ENCODE data around the gene WASF3.
"Not testable (repeated sequence)": the region's sequence is repeated elsewhere in the genome, so short reads cannot be mapped to it uniquely, and the experiment has no call there.

WASF3 gene

GRCh38 chr13:26629260-26629825, 71.9 kb downstream of the WASF3 start:
- FAIRE-seq (no peak), DNase-seq (ENCODE audit: insufficient read length, low spot score) (no peak)
- TF ChIP-seq SPI1 (IDR thresholded peaks at IDR 0.05; ENCODE audit: low read depth, low read length) (no peak), TAF1 (IDR thresholded peaks at IDR 0.05; ENCODE audit: low read depth, low read length) (no peak), PAX5 (IDR thresholded peaks at IDR 0.05; ENCODE audit: insufficient read depth, low read length, severe bottlenecking) (no peak), POU2F2 (IDR thresholded peaks at IDR 0.05; ENCODE audit: low read depth, low read length) (no peak), POLR2AphosphoS5 (IDR thresholded peaks at IDR 0.05; ENCODE audit: low read depth, low read length) (no peak), POLR2A (IDR thresholded peaks at IDR 0.05; ENCODE audit: low read depth, low read length) (no peak)

- not testable (repeated sequence) for DNase-seq (ENCODE audit: insufficient read length, low spot score); FAIRE-seq
Measured at GRCh38 chr13:26635634-26636033, 78.2 kb downstream of the WASF3 start.

GRCh38 chr13:26636073-26636472, 78.6 kb downstream of the WASF3 start:
- not testable (repeated sequence) for FAIRE-seq; DNase-seq (ENCODE audit: insufficient read length, low spot score)

- TF ChIP-seq PAX5 (IDR thresholded peaks at IDR 0.05; ENCODE audit: insufficient read depth, low read length, severe bottlenecking) (no peak), POLR2AphosphoS5 (IDR thresholded peaks at IDR 0.05; ENCODE audit: low read depth, low read length) (no peak), POLR2A (IDR thresholded peaks at IDR 0.05; ENCODE audit: low read depth, low read length) (no peak), SPI1 (IDR thresholded peaks at IDR 0.05; ENCODE audit: low read depth, low read length) (no peak), POU2F2 (IDR thresholded peaks at IDR 0.05; ENCODE audit: low read depth, low read length) (no peak), TAF1 (IDR thresholded peaks at IDR 0.05; ENCODE audit: low read depth, low read length) (no peak)
- no peak for FAIRE-seq
- no peak for DNase-seq (ENCODE audit: insufficient read length, low spot score)
Measured at GRCh38 chr13:26646603-26647002, 89.1 kb downstream of the WASF3 start.

- no peak for FAIRE-seq
- TF ChIP-seq POLR2AphosphoS5 (IDR thresholded peaks at IDR 0.05; ENCODE audit: low read depth, low read length) (no peak), SPI1 (IDR thresholded peaks at IDR 0.05; ENCODE audit: low read depth, low read length) (no peak), POLR2A (IDR thresholded peaks at IDR 0.05; ENCODE audit: low read depth, low read length) (no peak), TAF1 (IDR thresholded peaks at IDR 0.05; ENCODE audit: low read depth, low read length) (no peak), PAX5 (IDR thresholded peaks at IDR 0.05; ENCODE audit: insufficient read depth, low read length, severe bottlenecking) (no peak), POU2F2 (IDR thresholded peaks at IDR 0.05; ENCODE audit: low read depth, low read length) (no peak)
- DNase-seq (ENCODE audit: insufficient read length, low spot score), result no peak
Measured at GRCh38 chr13:26651234-26651633, 93.8 kb downstream of the WASF3 start.

GRCh38 chr13:26653310-26653709, 95.8 kb downstream of the WASF3 start:
- FAIRE-seq (no peak), DNase-seq (ENCODE audit: insufficient read length, low spot score) (no peak)
- TF ChIP-seq POLR2AphosphoS5 (IDR thresholded peaks at IDR 0.05; ENCODE audit: low read depth, low read length) (no peak), POU2F2 (IDR thresholded peaks at IDR 0.05; ENCODE audit: low read depth, low read length) (no peak), SPI1 (IDR thresholded peaks at IDR 0.05; ENCODE audit: low read depth, low read length) (no peak), PAX5 (IDR thresholded peaks at IDR 0.05; ENCODE audit: insufficient read depth, low read length, severe bottlenecking) (no peak), TAF1 (IDR thresholded peaks at IDR 0.05; ENCODE audit: low read depth, low read length) (no peak), POLR2A (IDR thresholded peaks at IDR 0.05; ENCODE audit: low read depth, low read length) (no peak)

GRCh38 chr13:26653842-26654241, 96.4 kb downstream of the WASF3 start:
- no peak for FAIRE-seq
- DNase-seq (ENCODE audit: insufficient read length, low spot score), result no peak

GRCh38 chr13:26656919-26657318, 99.4 kb downstream of the WASF3 start:
- FAIRE-seq (no peak), DNase-seq (ENCODE audit: insufficient read length, low spot score) (no peak)
- TF ChIP-seq POLR2A (IDR thresholded peaks at IDR 0.05; ENCODE audit: low read depth, low read length) (no peak), POU2F2 (IDR thresholded peaks at IDR 0.05; ENCODE audit: low read depth, low read length) (no peak), SPI1 (IDR thresholded peaks at IDR 0.05; ENCODE audit: low read depth, low read length) (no peak), PAX5 (IDR thresholded peaks at IDR 0.05; ENCODE audit: insufficient read depth, low read length, severe bottlenecking) (no peak), TAF1 (IDR thresholded peaks at IDR 0.05; ENCODE audit: low read depth, low read length) (no peak), POLR2AphosphoS5 (IDR thresholded peaks at IDR 0.05; ENCODE audit: low read depth, low read length) (no peak)

More at GRCh38 chr13:26653842-26654241, 96.4 kb downstream of the WASF3 start:
- TF ChIP-seq TAF1 (IDR thresholded peaks at IDR 0.05; ENCODE audit: low read depth, low read length) (no peak), POLR2A (IDR thresholded peaks at IDR 0.05; ENCODE audit: low read depth, low read length) (no peak), SPI1 (IDR thresholded peaks at IDR 0.05; ENCODE audit: low read depth, low read length) (no peak), POU2F2 (IDR thresholded peaks at IDR 0.05; ENCODE audit: low read depth, low read length) (no peak), POLR2AphosphoS5 (IDR thresholded peaks at IDR 0.05; ENCODE audit: low read depth, low read length) (no peak), PAX5 (IDR thresholded peaks at IDR 0.05; ENCODE audit: insufficient read depth, low read length, severe bottlenecking) (no peak)

GRCh38 chr13:26658448-26659385, 101.2 kb downstream of the WASF3 start:
- no peak for FAIRE-seq
- DNase-seq (ENCODE audit: insufficient read length, low spot score), result no peak
- TF ChIP-seq PAX5 (IDR thresholded peaks at IDR 0.05; ENCODE audit: insufficient read depth, low read length, severe bottlenecking), result no peak

- no peak for DNase-seq (ENCODE audit: insufficient read length, low spot score)
- no peak for TF ChIP-seq PAX5 (IDR thresholded peaks at IDR 0.05; ENCODE audit: insufficient read depth, low read length, severe bottlenecking)
- TF ChIP-seq POU2F2 (IDR thresholded peaks at IDR 0.05; ENCODE audit: low read depth, low read length), result no peak
- no peak for TF ChIP-seq POLR2A (IDR thresholded peaks at IDR 0.05; ENCODE audit: low read depth, low read length)
- no peak for TF ChIP-seq SPI1 (IDR thresholded peaks at IDR 0.05; ENCODE audit: low read depth, low read length)
- no peak for TF ChIP-seq POLR2AphosphoS5 (IDR thresholded peaks at IDR 0.05; ENCODE audit: low read depth, low read length)
- TF ChIP-seq TAF1 (IDR thresholded peaks at IDR 0.05; ENCODE audit: low read depth, low read length), result no peak
- no peak for FAIRE-seq
Measured at GRCh38 chr13:26660185-26660584, 102.7 kb downstream of the WASF3 start.
